Left renal cortex interstitium (tissue), 4 donors: Measurements from ENCODE around the gene ALPI. TPM values are rescaled to one million over a fixed set of nuclear protein-coding genes. Genes with fewer than 3 reads are reported as not detected.

Experiments
- DNase-seq, 4 donors: peaks; one replicate each; pipeline ENCODE4 v3.0.0-alpha.2; 2013; ENCODE audit warnings: low read depth in 4 of 4, low spot score in 2 of 4, missing footprints in 1 of 4
- polyA plus RNA-seq, 4 donors: library from polyadenylated mRNA; unstranded; fragments of 120-200 nt; gene quantifications; one replicate each; pipeline ENCODE4 v1.2.1, GENCODE V29; 2013; ENCODE audit not compliant: insufficient read length in 4 of 4

The ALPI gene
- polyA plus RNA-seq, 4 donors = 0.05 to 0.09 (median 0.06) TPM

- DNase-seq = no peak
Observed at GRCh38 chr2:232483311-232483922, 27.5 kb downstream of the ALPI start.

DNA sequence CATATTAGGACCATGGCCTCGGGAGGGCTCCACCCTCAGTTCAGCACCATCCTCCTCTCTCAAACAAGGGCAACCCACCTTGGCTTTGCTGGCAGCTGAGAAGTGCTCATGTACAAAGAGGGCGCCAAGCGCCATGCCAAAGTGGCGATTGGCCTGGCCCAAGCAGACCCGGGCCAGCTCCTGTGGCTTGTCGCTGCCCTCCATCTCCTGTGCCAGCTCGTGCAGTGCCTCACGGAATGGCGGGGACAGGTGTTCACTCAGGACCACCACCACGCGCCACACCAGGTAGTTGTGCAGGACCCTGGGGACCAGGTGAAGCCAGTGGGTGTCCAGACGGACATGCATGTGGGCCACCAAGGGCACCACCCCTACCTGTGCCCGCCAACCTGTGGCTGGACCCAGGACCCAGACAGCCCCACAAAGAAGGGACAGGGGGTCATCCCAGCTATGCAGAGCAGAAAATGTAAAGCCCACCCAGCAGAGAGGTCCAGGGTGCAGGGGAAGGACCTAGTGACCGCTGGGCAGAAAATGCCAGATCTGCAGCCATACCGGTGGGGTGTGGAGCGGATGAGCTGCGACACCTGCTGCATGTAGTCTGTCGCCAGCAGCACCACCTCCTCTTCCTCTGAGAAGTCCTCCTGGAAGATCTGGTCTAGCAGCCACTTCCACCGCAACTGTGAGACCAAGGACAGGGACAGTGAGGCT is 28.1 kb downstream of the ALPI start:
- no peak for DNase-seq

DNA sequence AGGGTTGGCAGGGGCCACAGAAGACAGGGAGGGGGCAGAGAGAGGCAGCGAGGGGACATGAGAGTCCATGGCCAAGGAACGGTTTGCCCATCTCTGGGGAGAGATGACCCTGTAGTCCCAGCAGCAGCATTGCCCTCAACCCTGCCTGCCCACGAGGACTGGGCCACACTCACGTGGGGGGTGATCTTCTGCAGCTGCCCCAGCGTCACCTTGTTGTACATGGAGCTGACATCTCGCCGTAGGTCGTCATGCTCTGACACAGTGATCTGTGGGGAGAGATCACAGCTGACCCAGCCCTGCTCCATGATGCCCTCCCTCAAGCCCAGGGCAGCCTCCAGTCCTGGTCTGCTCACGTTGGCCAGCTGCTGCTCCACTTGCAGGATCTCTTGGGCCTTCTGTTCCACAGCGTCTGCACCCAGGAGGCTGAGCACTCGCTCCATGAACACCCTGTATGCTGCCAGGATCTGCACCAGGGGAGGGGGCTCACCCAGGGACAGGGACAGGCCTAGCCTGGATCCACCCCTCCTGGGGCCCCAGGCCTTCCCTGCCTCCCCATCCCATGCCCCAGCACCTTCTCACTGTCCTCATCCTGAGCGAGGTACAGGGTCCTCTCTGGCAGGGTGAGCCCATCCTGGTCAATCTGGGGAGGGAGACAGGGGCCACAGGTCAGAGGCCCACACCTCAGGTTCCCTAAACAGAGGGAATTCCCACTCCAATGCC is 28.8 kb downstream of the ALPI start:
- no peak for DNase-seq

- DNase-seq = no peak
Observed at GRCh38 chr2:232485348-232485756, 29.4 kb downstream of the ALPI start.

- no peak for DNase-seq
Observed at GRCh38 chr2:232485757-232486557, 30.0 kb downstream of the ALPI start.

- DNase-seq = no peak
Observed at GRCh38 chr2:232486558-232487384, 30.8 kb downstream of the ALPI start.

- no peak for DNase-seq
Observed at GRCh38 chr2:232487385-232488096, 31.6 kb downstream of the ALPI start, which contains the start of gene ECEL1. ECEL1 (minus strand) TSS chr2:232487834; CDS start chr2:232486653, 1,181 bp downstream.

GRCh38 chr2:232488097-232488711 is 32.3 kb downstream of the ALPI start:
- DNase-seq = no peak

- DNase-seq = no peak
Observed at GRCh38 chr2:232488721-232489300, 32.9 kb downstream of the ALPI start.

DNA sequence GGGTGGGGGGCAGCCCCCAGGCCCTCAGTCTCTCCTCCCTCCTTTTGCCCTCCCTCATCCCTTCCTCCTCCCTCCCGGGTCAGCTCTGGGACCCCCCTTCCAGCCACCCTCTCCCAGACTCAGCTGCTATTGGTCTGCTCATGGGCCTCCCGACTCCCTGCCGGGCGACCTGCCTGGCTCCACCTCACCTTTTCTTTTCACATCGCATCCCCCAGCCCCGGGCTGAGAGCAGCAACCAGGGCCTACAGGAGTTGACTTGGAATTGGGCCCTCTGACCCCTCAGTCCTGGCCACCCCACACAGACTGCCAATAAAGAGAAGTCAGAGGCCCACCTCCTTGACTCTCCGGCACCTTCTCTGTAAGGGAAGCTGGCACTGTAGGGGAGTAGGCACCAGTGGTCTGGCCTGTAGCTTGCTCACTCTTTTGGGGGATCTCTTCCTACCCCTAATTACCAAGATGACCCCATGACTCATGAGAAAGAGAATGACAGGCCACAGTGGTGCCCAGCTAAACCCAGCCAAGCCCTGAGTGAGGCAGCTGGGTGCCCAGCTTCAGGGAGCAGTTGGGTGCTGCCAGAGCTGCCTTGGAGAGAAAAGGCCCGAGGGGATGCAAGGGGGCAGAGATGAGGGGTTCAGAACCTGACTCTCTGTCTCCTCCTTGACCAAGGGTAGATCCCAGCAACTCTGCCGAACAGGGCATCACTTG is 33.7 kb downstream of the ALPI start:
- DNase-seq = no peak

DNA sequence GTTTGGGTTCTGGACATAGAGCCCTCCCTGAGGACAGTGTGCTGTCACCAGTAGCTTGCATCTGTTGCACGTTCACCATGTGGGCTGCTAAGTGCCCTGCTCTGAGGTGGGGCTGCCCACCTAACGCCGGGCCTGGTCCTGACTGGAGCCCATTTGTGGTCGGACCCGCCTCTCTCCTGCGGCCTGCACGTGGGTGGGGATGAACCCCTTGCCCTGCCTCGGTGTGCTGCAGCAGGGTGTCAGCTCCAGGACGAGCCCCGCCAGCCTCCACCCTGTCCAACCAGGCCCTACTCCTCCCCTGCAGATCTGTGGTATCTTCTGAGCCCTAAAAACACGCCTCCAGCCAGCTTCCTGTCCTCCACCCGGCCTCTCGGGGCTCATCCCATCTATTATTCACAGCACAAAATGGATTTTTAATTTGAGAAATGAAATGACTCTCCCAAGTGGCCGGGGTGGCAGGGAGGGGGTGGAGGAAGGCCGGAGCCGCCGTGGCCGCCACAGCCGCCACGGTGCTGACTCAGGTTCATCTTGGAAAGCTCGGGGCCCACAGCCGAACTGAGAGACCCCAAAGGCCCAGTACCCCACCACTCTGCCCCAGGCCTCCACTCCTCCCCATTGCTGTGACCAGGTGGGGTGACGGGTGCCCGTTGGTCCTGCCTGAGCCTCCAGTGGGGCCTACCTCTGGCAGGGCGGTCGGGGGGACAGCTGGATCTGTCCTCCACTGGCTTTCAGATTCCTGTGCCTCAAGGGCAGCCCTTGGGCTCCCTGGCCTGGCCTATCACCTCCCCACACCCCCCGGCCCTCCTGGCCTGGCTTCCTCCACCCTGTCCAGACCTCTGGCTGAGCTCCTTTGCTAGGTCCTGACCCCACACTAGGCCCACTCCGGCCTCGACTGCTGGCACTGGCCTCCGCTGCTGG is 34.5 kb downstream of the ALPI start:
- DNase-seq = no peak

DNA sequence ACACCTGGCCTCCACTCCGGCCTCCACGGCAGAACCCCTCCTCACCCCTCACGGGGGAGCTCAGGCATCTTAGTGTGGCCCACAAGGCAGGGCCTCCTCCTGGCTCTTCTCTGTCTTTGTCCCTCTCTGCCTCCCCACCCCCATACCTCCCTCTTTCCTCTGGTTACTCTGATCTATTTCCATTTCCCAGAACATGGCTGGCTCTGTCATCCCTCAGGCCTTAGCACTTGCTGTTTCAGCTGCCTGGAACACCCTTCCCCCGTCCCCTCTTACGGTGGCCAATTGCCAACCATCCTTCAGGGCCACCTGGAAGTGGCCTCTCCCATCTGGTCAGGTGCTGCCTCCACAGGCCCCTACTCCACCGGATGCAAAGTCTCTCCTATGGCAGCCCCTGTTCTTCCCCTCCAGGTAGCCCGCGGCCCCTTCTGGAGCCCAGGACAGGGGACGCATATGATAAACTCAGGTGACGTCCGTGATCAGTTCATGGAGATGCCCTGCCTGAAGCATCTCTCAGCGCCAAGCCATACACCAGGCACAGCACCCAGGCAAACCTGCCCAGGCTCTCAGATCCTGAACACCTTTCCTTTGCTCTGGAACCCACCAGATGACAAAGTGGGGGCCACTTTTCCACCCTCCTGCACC is 35.3 kb downstream of the ALPI start:
- no peak for DNase-seq

GRCh38 chr2:232492236-232492848 is 36.4 kb downstream of the ALPI start:
- no peak for DNase-seq

DNA sequence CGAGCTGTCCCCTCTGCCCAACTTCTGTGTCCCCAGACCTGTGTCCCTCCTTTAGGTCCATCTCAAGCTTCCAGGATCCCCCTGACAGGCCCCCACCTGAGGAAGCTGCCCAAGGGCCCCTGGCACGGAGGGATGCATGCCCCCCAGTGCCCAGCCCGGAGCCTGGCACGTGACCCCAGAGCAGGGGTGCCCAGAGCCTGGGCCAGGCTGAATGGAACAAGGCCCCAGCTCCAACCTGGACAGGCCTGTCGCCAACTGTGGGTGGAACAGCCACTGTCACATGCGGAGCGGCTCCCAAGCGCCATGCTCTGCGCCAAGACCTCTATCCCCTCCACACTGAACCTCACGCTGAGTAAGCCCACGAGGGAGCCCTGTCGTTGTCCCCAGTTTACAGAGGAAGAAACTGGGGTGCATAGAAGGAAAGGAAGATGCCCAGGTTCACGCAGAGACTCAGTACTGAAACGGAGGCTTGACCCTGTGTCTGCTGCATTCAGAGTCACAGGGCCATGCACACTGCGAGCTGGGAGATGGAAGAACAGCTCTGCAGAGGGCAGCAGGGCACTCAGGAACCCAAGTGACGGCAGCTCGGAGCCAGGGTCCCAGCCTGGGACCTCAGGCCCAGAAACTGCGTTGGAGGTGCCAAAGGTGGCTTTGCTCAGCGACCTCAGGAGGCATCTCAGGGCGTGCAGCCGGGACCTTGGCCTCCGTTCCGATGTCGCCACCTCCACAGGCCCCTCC is 37.2 kb downstream of the ALPI start:
- no peak for DNase-seq
